Measurements from ENCODE around the gene RBM10.
A peak's percentile ranks its signal among the peaks of the same experiment; 100 is the strongest.

Gene RBM10

DNA sequence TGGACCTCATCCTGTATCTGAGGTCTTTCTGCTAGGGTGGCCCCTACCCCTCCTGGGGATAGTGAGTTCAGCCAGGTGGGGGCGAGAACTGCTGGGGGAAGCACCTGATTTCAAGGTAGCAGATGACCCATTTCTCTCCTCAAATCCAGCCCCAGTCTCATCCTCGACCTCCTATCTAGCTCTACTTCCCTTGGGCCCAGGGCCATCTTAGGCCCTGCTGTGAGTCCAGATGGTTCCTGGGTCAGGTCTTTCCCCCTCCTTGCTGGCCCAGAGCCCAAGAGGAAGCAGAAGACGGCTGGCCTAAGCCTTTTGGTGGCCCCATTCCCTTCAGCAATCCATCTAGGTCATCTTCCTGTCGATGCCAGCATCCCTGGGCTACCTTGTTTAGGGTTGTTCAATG is 76.7 kb downstream of the RBM10 start:
- H3K9ac ChIP-seq (ENCODE audit: low read depth, low read length): no peak overlapping the region
- H3K4me1 ChIP-seq (ENCODE audit: insufficient read depth, low read length): 0 out of 2 replicates have a peak, but pooled peaks cover 4% of the 10 kb centered on the region
- H3K9me3 ChIP-seq (ENCODE audit: control insufficient read depth, insufficient read depth, low read length): no peaks in the 10 kb centered on the region
- peaks cover 41% of the 10 kb centered on the region for H3K36me3 ChIP-seq (ENCODE audit: insufficient read depth, low read length)

DNA sequence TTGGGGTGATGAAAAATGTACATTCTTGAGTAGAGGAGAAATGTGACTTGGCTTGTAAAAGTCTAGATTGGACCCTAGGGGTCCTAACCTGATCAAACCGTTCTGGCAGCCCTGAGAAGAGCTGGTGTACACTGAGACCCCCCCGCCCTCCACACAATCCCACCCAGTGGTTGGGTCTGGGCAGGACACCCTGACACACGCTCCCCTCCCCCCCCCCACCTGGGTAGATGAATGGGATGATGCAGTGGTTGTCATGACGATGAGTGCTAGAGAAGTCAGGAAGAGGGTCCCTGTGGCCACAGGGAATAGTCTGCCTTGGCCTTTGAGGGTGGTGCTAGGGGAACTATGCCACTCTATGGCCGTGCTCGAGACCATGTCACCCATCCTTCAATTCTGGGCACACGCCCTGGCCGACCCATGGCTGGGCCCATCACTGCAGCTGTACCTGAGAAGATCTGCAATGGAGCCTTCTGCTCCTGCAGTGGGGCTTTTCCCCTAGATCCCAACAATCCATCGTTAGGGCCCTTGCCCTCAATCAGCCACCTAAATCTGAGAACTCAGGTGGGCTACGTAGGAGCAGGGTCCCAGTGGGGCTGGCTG is 77.8 kb downstream of the RBM10 start:
- H3K9me3 ChIP-seq (ENCODE audit: control insufficient read depth, insufficient read depth, low read length): no peaks in the 10 kb centered on the region
- H3K9ac ChIP-seq (ENCODE audit: low read depth, low read length): no peak overlapping the region
- H3K4me1 ChIP-seq (ENCODE audit: insufficient read depth, low read length): 0 out of 2 replicates have a peak, but pooled peaks cover 4% of the 10 kb centered on the region
- peaks cover 43% of the 10 kb centered on the region for H3K36me3 ChIP-seq (ENCODE audit: insufficient read depth, low read length)

GRCh38 chrX:47223476-47224250 is 78.6 kb downstream of the RBM10 start:
- Histone ChIP-seq H3K4me1 (ENCODE audit: insufficient read depth, low read length) (0 out of 2 replicates have a peak, but pooled peaks cover 4% of the 10 kb centered on the region), H3K9ac (ENCODE audit: low read depth, low read length) (no peak overlapping the region), H3K9me3 (ENCODE audit: control insufficient read depth, insufficient read depth, low read length) (no peaks in the 10 kb centered on the region), H3K36me3 (ENCODE audit: insufficient read depth, low read length) (peaks cover 48% of the 10 kb centered on the region)

- Histone ChIP-seq H3K4me1 (ENCODE audit: insufficient read depth, low read length) (0 out of 2 replicates have a peak, but pooled peaks cover 4% of the 10 kb centered on the region), H3K36me3 (ENCODE audit: insufficient read depth, low read length) (peaks cover 48% of the 10 kb centered on the region), H3K9ac (ENCODE audit: low read depth, low read length) (no peak overlapping the region), H3K9me3 (ENCODE audit: control insufficient read depth, insufficient read depth, low read length) (no peaks in the 10 kb centered on the region)
These were observed 79.4 kb downstream of the RBM10 start for GRCh38 chrX:47224266-47224895.

DNA sequence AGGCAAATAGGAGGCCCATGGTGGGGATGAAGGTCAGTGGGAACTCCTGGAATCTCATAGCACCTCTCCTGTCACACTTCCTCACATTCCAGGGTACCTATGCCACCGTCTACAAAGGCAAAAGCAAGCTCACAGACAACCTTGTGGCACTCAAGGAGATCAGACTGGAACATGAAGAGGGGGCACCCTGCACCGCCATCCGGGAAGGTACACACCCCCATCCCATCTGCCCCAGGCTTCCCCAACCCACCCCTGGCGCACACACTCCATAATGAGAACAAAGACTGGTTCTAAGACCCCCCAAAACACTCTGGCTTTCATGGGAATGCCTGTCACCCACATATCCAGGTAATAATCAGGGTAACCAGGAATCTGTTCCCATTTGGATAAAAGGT is 79.9 kb downstream of the RBM10 start:
- H3K9me3 ChIP-seq (ENCODE audit: control insufficient read depth, insufficient read depth, low read length): no peaks in the 10 kb centered on the region
- H3K4me1 ChIP-seq (ENCODE audit: insufficient read depth, low read length): 0 out of 2 replicates have a peak, but pooled peaks cover 4% of the 10 kb centered on the region
- no peak overlapping the region for H3K9ac ChIP-seq (ENCODE audit: low read depth, low read length)
- H3K36me3 ChIP-seq (ENCODE audit: insufficient read depth, low read length): peaks cover 48% of the 10 kb centered on the region

GRCh38 chrX:47226071-47226470 is 81.0 kb downstream of the RBM10 start:
- H3K4me1 ChIP-seq (ENCODE audit: insufficient read depth, low read length): no peaks in the 10 kb centered on the region
- peaks cover 48% of the 10 kb centered on the region for H3K36me3 ChIP-seq (ENCODE audit: insufficient read depth, low read length)
- H3K9ac ChIP-seq (ENCODE audit: low read depth, low read length): no peak overlapping the region
- H3K9me3 ChIP-seq (ENCODE audit: control insufficient read depth, insufficient read depth, low read length): no peaks in the 10 kb centered on the region

- Histone ChIP-seq H3K4me1 (ENCODE audit: insufficient read depth, low read length) (no peaks in the 10 kb centered on the region), H3K9ac (ENCODE audit: low read depth, low read length) (no peak overlapping the region), H3K36me3 (ENCODE audit: insufficient read depth, low read length) (peaks cover 47% of the 10 kb centered on the region), H3K9me3 (ENCODE audit: control insufficient read depth, insufficient read depth, low read length) (no peaks in the 10 kb centered on the region)
These were observed 81.7 kb downstream of the RBM10 start for GRCh38 chrX:47226531-47227333.

DNA sequence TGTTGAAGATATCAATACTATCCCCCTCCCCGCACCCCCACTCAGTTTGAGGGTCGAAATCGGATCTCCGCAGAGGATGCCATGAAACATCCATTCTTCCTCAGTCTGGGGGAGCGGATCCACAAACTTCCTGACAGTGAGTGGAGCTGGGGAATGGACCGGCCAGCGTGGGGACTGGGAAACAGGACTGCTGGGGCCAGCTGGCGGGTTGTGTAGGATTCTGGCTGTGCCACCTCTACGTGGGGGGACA is 82.2 kb downstream of the RBM10 start:
- Histone ChIP-seq H3K9me3 (ENCODE audit: control insufficient read depth, insufficient read depth, low read length) (no peaks in the 10 kb centered on the region), H3K36me3 (ENCODE audit: insufficient read depth, low read length) (peaks cover 42% of the 10 kb centered on the region), H3K9ac (ENCODE audit: low read depth, low read length) (no peak overlapping the region), H3K4me1 (ENCODE audit: insufficient read depth, low read length) (no peaks in the 10 kb centered on the region)

DNA sequence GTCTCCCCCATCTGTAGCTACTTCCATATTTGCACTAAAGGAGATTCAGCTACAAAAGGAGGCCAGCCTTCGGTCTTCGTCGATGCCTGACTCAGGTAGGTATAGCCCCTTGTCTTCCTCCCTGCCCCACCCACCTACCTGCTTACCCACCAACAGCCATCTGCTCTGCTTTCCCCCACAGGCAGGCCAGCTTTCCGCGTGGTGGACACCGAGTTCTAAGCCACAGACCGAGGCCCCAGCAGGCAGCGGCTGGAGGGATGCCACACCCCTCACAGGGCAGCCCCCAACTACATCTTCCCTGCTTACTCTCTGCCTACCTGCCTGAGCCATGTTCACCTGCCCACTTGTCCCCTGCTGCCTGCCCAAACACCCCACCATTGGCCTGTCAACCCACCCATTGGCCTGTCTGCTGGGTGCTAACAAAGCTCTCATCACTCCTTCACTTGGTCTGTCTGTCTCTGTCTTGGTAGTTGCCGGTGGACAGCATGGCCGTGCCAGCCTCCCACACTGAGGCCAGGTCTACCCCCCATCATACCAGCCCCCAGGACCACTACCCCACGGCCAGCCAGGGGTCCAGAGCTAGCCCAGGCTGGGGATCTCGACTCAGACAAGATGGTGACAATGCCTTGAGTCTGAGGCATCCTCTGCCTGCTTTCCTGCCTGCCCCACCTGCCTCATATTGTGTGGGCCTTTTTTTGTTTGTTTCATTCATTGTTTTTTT is 83.7 kb downstream of the RBM10 start:
- no peaks in the 10 kb centered on the region for H3K4me1 ChIP-seq (ENCODE audit: insufficient read depth, low read length)
- H3K9ac ChIP-seq (ENCODE audit: low read depth, low read length): no peak overlapping the region
- H3K36me3 ChIP-seq (ENCODE audit: insufficient read depth, low read length): peaks cover 33% of the 10 kb centered on the region
- no peaks in the 10 kb centered on the region for H3K9me3 ChIP-seq (ENCODE audit: control insufficient read depth, insufficient read depth, low read length)

- Histone ChIP-seq H3K4me1 (ENCODE audit: insufficient read depth, low read length) (no peaks in the 10 kb centered on the region), H3K9ac (ENCODE audit: low read depth, low read length) (no peak overlapping the region), H3K36me3 (ENCODE audit: insufficient read depth, low read length) (peaks cover 27% of the 10 kb centered on the region), H3K9me3 (ENCODE audit: control insufficient read depth, insufficient read depth, low read length) (no peaks in the 10 kb centered on the region)
These were observed 84.4 kb downstream of the RBM10 start for GRCh38 chrX:47229427-47229826.

DNA sequence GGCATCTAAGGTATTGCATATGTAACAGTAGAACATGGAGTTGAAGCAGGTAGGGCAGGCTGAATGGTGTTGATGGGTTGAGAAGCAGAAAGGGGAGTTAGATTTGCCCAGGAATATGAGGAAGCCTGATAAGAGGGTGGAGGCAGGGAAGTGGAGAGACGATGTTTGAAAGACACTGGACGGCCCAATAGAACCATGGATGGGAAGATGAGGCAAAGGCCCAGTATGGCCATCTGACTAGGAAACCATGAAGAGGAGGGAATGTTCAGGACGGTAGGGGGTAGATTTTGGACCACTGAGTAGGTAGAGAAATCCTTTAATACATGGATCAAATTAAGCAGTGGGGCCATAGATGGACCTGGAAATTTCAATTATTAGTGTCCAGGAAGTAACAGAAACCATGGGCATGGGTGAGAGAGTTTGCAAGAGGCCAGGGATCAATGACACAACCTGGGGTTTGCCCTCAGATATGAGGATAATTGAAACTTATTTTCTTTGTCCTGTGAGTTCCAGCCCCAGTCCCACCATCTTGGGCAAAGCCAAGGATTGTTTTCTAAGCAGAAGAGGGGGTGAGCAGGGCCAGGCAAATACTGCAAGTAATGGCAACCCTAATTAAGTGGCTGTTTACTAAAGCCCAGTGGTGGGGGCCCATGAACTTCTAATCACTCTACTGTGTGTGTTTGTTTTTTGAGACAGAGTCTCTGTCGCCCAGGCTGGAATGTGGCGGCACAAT is 85.3 kb downstream of the RBM10 start:
- no peaks in the 10 kb centered on the region for H3K9me3 ChIP-seq (ENCODE audit: control insufficient read depth, insufficient read depth, low read length)
- peaks cover 6% of the 10 kb centered on the region; the same call in 1 of the 2 replicates for H3K4me1 ChIP-seq (ENCODE audit: insufficient read depth, low read length)
- peaks cover 19% of the 10 kb centered on the region for H3K36me3 ChIP-seq (ENCODE audit: insufficient read depth, low read length)
- H3K9ac ChIP-seq (ENCODE audit: low read depth, low read length): no peak overlapping the region

DNA sequence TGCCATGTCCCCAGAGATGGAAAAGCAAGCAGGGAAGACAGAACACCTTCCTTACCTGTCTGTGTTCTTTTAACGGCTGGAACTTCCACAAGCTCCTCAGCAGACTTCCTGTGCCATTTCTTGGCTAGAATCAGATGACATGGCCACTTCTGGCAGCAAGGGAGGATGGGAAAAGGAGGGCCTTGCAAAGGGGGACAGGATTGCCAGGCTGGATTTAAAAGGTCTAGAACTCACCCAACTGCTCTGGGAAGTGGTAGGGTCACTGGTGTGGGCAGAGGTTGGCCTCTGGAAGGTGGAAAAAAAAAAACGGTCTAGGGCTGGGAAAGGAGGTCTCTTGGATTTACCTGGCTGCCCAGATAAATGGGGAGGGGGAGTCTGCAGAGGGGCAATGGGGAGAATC is 86.1 kb downstream of the RBM10 start:
- H3K36me3 ChIP-seq (ENCODE audit: insufficient read depth, low read length): peaks cover 10% of the 10 kb centered on the region
- peaks cover 7% of the 10 kb centered on the region; the same call in 1 of the 2 replicates for H3K4me1 ChIP-seq (ENCODE audit: insufficient read depth, low read length)
- no peaks in the 10 kb centered on the region for H3K9me3 ChIP-seq (ENCODE audit: control insufficient read depth, insufficient read depth, low read length)
- H3K9ac ChIP-seq (ENCODE audit: low read depth, low read length): no peak overlapping the region

GRCh38 chrX:47232197-47232802 is 87.3 kb downstream of the RBM10 start:
- no peaks in the 10 kb centered on the region for H3K9me3 ChIP-seq (ENCODE audit: control insufficient read depth, insufficient read depth, low read length)
- peaks cover 4% of the 10 kb centered on the region; the same call in 1 of the 2 replicates for H3K36me3 ChIP-seq (ENCODE audit: insufficient read depth, low read length)
- peaks cover 7% of the 10 kb centered on the region; the same call in 1 of the 2 replicates for H3K4me1 ChIP-seq (ENCODE audit: insufficient read depth, low read length)
- peak overlapping the region; percentile 91 for H3K9ac ChIP-seq (ENCODE audit: low read depth, low read length)
